Left cardiac atrium (tissue), 4 donors: ENCODE results near the gene HDAC4. TPM values are rescaled to one million over a fixed set of nuclear protein-coding genes. Genes with fewer than 3 reads are reported as not detected.

ENCODE experiments used
- ATAC-seq, 2 donors: fragments of 200-7000 bp; cut with Tn5 transposase; one replicate each; pipeline ENCODE4 v1.9.1; 2020; ENCODE audit warnings: mild to moderate bottlenecking in 2 of 2, moderate library complexity in 2 of 2
- DNase-seq: peaks from one replicate; pipeline ENCODE4 v3.0.0-alpha.2; 2020
- intact Hi-C, 2 donors: fragments of 100-400 bp; cut with DNase I; formaldehyde crosslinking; loops; one replicate each; pipeline versions ENCODE4 v1.14.1 to v1.15.1; 2022 to 2023
- microRNA-seq, 2 donors: library from miRNA; unstranded; fragments of <30 nt; microRNA quantifications; one replicate each; pipeline ENCODE4 v1.2.0, GENCODE V29; 2020
- total RNA-seq, 2 donors: library from RNA; stranded (reverse); fragmentation: NEBNext Ultra II Directional; extraction: Animal tissue kit (Norgen Biotek cat#: 25700); gene quantifications; one replicate each; pipeline ENCODE4 v1.2.1, GENCODE V29; 2021
- donor health status: DM: no; HTN: yes; CAD: no.
- donor health status: DM: no; HTN: yes; CAD: no; lungs with severe emphysema.
- donor health status: DM: yes; HTN: yes; CAD: no.
- donor health status: Dilated cardiomyopathy.

The HDAC4 gene
- total RNA-seq, 2 donors from 2014 or later = 25.6 to 31.2 TPM

GRCh38 chr2:239008677-239009588 lies 391.9 kb downstream of the HDAC4 start:
- intact Hi-C loops = no loop called here
- ATAC-seq (no peak), DNase-seq (no peak)

GRCh38 chr2:239008004-239008403 lies 392.8 kb downstream of the HDAC4 start:
- DNase-seq (no peak), ATAC-seq (no peak)
- intact Hi-C loops = no loop called here

GRCh38 chr2:239006622-239007285 lies 394.1 kb downstream of the HDAC4 start:
- intact Hi-C loops = no loop called here
- ATAC-seq (no peak), DNase-seq (no peak)

- intact Hi-C loops = no loop called here
- DNase-seq (no peak), ATAC-seq (no peak)
These were observed 395.2 kb downstream of the HDAC4 start for GRCh38 chr2:239005586-239005985.

- ATAC-seq (no peak), DNase-seq (no peak)
- intact Hi-C loops = no loop called here
These were observed 396.4 kb downstream of the HDAC4 start for GRCh38 chr2:239004274-239005015.

GRCh38 chr2:239003624-239004273 lies 397.1 kb downstream of the HDAC4 start:
- intact Hi-C loops = no loop called here
- no peak for ATAC-seq
- no peak for DNase-seq

- intact Hi-C loops = no loop called here
- DNase-seq = no peak
- peak; percentile 57 to 77 for ATAC-seq
These were observed 397.7 kb downstream of the HDAC4 start for GRCh38 chr2:239002954-239003623.

GRCh38 chr2:239002591-239002953 lies 398.2 kb downstream of the HDAC4 start:
- intact Hi-C loops = no loop called here
- ATAC-seq = peak in 1 of 2 donors; percentile 12
- no peak for DNase-seq

- DNase-seq = no peak
- ATAC-seq = no peak
- intact Hi-C loops = no loop called here
These were observed 399.0 kb downstream of the HDAC4 start for GRCh38 chr2:239001794-239002193.

GRCh38 chr2:239000500-239001073 lies 400.2 kb downstream of the HDAC4 start:
- ATAC-seq (no peak), DNase-seq (no peak)
- intact Hi-C loops = no loop called here

- no peak for DNase-seq
These were observed 400.7 kb downstream of the HDAC4 start for GRCh38 chr2:239000089-239000488.

GRCh38 chr2:238999291-238999741 lies 401.5 kb downstream of the HDAC4 start:
- DNase-seq = no peak
- intact Hi-C loops = no loop called here
- ATAC-seq = peak in 1 of 2 donors; percentile 66

More at GRCh38 chr2:239000089-239000488, 400.7 kb downstream of the HDAC4 start:
- intact Hi-C loops = no loop called here
- ATAC-seq = no peak

- DNase-seq = no peak
- intact Hi-C loops = no loop called here
- ATAC-seq = no peak
These were observed 402.0 kb downstream of the HDAC4 start for GRCh38 chr2:238998801-238999200.

Small RNA genes within 50 kb of the gene (microRNA-seq; reads per million reads assigned to microRNA genes)
- gene MIR2467 (0 reads per million in 2 donors), gene MIR4269 (0 reads per million in 2 donors), gene MIR4440 (0 reads per million in 2 donors), gene MIR4441 (0 reads per million in 2 donors)
